NCI-H1436 treated with DMSO at 0.1 percent for 48 hours (cell line): Measurements from ENCODE around the gene JAZF1.

Source experiments
- DNase-seq: peaks from one replicate; lab custom pipeline; 2025; lab: John Stamatoyannopoulos, UW

The JAZF1 gene

DNA sequence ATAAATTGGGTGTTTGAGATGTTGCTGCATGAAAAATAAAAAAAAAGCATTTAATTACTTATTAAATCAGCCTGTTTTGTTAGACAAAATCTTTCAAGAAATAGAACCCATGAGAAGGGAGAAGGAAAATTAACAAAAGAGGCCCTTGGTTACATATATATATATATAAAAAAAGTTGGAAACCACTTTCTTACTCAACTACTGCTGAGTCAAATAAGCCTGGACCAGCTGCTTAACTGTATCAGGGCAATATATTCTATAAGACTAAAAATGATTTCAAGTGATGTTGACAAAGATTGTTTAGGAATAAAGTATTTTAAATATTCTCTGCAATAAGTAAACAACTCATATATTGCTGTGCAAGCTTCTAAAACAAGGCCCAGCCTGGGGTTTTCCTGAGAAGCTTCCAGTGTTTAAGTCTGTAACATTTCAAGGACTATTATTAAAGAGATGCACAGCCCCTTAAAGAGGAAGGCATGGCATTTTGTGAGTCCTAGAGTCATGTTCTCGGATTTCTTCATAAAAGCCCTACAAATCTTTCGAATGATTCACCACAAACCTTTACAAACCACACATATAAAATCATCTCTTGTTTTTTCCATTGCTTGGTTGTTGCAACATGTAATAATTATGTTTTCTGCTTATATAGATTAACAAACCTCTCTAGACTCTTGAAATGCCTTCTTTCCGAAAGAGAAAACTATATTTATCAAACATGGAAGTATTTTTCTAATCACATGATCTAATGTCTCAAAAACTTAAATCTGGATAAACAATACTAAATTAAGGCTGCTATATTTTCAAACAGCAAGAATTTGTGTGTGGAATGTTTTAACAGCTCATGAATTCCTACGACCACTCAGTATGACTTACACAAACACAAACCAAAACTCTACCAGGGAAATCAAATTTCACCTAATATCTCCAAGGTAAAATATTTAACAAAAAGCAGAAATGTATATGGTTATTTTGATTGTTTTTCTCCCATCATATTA is 14.3 kb downstream of the JAZF1 start:
- DNase-seq: no peak

DNA sequence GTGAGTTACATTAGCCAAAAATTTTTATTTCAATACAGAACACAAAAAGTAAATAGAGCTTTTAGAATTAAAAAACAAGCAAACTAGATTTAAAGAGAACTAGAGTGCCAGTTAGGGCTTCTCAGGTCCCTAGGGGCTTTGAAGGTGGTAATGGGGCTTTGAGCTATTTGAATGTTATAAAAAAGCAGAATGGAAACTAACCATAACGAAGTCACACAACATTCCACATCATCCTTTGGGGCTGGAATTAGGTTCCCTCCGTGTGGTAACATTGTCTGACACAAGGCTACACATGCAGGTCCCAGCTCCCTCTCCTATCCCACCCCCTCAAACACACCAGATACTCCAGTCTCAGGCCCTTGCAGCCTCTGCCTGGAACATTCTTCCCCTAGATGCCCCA is 15.3 kb downstream of the JAZF1 start:
- DNase-seq: no peak

- no peak for DNase-seq
These were observed 16.6 kb downstream of the JAZF1 start for GRCh38 chr7:28163949-28164348.

- DNase-seq: no peak
These were observed 19.3 kb downstream of the JAZF1 start for GRCh38 chr7:28161331-28161730.

GRCh38 chr7:28160551-28160991 is 20.0 kb downstream of the JAZF1 start:
- no peak for DNase-seq

DNA sequence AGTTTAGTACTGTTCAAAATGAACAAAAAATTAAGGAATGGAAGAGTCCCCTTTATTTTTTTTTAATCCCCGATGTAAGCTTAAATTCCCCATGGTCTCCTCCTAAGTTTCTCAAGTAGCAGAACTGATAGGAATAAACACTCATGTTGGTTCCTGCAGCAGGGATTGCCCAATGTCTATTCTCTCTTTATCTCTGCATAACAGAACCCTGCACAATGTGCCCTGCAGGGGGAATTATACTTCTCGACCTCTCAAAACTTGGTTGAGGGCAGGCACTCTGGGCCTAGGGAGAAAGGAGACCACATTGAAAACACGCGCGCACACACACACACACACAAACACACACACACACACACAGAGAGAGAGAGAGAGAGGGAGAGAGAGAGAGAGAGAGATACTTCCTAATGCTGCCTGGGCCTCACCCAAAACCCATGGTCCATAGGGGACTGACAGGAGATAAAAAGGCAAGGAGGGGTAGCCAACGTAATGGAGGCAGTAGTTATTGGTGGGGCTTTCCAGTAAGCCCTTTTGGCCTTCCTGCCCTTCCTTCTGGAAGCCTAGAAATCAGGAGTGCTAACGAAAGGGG is 22.7 kb downstream of the JAZF1 start:
- no peak for DNase-seq

- DNase-seq: no peak
These were observed 23.4 kb downstream of the JAZF1 start for GRCh38 chr7:28157076-28157745.

DNA sequence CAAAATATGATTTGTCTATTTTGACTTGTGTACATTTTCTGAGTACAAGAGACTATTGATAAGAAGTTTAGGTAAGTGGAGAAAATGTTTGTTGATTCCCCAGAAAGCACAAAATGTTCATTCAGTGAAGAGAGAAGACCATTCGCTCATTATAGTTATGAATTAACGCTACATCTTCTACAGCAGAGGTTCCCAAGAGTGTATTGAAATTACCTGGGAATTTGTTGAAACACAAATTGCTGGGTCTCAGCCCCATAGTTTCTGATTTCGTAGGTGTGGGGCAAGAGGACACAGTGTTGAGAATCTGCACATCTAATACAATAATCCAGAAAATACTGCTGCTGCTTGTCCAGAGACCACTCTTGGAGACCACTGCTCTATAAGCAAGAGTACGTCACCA is 24.2 kb downstream of the JAZF1 start:
- no peak for DNase-seq

- DNase-seq: no peak
These were observed 24.6 kb downstream of the JAZF1 start for GRCh38 chr7:28155964-28156363.

- DNase-seq: no peak
These were observed 25.5 kb downstream of the JAZF1 start for GRCh38 chr7:28155019-28155660.

DNA sequence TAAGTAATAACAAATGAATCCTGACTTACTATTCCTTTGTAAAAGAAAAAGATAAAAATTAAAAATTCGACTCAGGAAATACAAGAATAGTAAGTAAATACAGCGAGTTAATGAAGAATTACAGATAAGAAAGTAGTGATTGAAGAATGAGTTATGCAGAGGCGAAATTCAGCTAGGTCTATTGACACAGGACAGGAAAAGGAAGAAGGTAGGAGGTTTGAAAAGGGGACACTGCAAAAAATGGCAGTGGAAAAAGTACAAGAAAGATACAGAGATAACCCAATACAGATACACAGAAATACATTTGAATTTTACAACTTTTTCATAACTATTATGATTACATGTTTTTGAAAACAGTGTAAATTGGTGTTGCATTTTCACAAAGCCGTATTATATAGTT is 28.0 kb downstream of the JAZF1 start:
- DNase-seq: no peak

GRCh38 chr7:28151965-28152364 is 28.6 kb downstream of the JAZF1 start:
- no peak for DNase-seq

DNA sequence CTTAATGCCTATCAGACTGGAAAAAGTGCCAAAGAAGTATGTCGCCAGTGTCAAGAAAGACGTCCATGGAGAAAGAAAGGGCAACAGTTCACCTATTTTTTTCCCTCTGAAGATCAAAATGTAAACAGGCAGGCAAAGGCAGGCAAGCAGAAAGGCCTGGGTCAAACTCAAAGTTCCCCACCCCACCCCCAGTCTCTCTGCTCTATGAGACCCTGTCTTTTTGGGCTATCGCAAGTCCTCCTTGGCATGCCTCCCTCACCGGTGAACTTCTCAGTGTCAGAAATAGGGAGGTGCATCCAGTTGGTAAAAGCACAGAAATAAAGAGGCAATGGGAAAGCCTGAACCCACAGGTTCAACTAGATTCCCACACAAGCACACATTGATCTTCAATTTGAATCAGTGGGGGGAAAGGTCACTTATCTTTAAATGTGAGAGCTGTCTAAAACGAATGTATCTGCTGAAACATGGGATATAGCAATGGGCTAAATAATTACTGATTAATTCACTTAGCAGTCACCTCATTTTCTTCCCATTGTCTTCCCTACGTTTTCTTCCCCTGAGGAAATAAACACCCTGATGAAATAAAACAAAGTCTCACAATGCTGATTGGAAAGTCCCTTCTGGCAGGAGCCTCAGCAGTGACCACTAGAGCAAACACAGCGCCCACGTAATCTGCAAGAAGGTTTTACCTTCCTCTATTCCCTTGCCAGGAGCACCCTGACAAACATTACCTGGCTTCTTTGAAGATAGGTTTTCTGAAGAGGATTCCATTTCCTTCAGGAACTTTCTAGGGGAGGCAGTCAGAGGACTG is 31.1 kb downstream of the JAZF1 start:
- no peak for DNase-seq

DNA sequence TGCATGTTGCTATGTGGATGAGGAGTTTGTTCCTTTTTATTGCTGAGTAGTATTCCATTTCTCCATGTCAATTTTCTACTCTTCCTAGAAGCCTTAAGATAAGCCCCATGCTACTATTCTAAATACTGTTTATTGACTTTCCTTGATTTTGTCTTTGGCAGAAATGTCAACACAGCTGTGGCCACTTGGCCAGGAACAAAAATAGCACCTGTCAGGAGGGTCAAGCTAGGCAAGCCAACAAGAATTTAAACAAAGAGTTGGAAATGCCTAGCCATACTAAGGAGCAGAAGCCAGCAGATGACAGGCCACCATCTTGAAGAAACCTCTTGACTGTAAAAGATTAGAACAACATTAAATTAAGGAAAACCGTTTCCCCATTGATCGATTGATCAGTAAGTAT is 34.7 kb downstream of the JAZF1 start:
- DNase-seq: no peak

GRCh38 chr7:28145090-28145626 is 35.4 kb downstream of the JAZF1 start:
- no peak for DNase-seq

DNA sequence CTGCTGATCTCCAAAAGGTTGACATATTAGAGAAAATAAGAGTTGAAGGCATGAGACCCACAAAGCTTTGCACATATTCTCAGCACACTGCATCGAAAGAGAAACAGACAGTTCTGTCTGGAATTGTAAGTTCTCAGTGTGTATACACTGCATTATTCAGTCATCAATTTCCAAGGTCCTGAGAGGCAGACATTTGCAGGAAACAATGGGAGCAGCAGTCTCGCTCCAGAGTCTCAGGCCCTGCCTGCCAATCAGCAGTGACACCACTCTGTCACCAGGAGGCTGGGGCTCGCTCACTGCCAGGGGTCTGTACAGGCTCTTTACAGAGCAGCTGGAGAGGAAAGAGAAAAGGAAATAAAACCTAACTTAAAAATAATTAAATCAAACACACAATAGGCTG is 36.3 kb downstream of the JAZF1 start:
- no peak for DNase-seq

DNA sequence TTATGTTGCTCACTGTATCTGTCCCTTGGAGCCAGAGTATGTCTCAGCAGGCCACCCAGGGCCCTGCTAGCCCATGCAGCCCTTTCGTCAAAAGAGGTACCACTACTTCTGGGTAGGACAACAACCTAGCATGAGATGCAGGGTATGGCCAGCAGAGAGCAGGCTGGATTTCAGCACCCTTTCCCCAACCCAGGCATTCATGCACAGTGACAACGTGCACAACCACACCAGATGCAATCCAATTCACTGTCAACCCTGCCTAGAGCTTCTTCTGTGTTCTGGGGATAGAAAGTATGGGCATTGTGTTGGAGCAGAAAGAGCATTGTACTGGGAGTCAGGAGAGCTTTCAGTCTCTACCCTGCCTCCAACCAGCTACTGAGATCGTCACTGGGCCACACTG is 37.9 kb downstream of the JAZF1 start:
- DNase-seq: no peak

GRCh38 chr7:28140979-28141378 is 39.6 kb downstream of the JAZF1 start:
- no peak for DNase-seq

DNA sequence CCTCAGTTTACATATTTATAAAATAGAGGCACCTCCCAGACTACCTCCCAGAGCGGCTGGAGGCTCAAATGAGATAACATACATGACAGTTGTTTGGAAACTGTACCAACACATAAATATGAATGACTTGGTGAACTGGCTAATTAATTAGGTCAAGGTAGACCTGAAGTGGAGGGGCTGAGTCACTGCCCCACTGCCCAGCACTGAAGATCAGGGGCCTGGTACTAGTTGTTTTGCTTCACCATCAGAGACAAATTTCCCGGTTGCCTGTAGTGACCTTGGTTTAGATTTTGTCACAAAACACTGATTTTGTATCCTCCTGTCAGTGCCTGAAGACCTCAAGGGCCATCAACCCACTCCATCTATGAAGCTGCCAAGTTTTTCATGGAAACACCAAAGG is 41.8 kb downstream of the JAZF1 start:
- no peak for DNase-seq

- no peak for DNase-seq
These were observed 43.1 kb downstream of the JAZF1 start for GRCh38 chr7:28137463-28137862.

DNA sequence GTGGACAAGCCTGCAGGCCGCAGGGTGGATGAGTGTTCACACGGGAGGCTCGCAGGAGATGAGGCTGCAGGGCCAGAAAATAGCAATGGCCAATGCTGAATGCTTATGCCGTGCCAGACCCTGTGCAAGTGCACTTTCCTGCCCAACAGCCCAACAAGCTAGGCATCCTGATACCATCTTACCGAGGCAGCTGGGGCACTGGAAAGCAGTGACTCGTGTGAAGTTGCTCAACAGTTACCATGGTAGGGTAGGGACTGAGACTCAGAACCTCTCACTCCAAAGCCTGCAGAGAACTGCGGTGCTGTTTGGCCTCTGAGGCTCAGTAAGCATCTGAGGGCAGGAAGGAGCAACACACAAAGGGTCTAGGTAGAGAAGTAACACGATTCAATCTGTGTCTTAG is 43.7 kb downstream of the JAZF1 start:
- no peak for DNase-seq
